Choroid plexus epithelial cell (primary cell): ENCODE results near the gene PTGES2.

Experiments used
- DNase-seq: peaks from one replicate; pipeline ENCODE4 v3.0.0-alpha.2; 2010; ENCODE audit warnings: low read depth
- H3K4me3 ChIP-seq: 2 replicates; pipeline ENCODE4 v1.5.1; 2011; ENCODE audit warnings: low read depth, mild to moderate bottlenecking, control low read depth, low read length, moderate library complexity
- TF ChIP-seq, protein P1 (sequence below): conservative IDR thresholded peaks from 2 replicates; pipeline ENCODE4 v1.5.1; 2011; ENCODE audit warnings: low read depth, mild to moderate bottlenecking, control low read depth, inconsistent platforms, low read length, moderate library complexity

PTGES2 gene

DNA sequence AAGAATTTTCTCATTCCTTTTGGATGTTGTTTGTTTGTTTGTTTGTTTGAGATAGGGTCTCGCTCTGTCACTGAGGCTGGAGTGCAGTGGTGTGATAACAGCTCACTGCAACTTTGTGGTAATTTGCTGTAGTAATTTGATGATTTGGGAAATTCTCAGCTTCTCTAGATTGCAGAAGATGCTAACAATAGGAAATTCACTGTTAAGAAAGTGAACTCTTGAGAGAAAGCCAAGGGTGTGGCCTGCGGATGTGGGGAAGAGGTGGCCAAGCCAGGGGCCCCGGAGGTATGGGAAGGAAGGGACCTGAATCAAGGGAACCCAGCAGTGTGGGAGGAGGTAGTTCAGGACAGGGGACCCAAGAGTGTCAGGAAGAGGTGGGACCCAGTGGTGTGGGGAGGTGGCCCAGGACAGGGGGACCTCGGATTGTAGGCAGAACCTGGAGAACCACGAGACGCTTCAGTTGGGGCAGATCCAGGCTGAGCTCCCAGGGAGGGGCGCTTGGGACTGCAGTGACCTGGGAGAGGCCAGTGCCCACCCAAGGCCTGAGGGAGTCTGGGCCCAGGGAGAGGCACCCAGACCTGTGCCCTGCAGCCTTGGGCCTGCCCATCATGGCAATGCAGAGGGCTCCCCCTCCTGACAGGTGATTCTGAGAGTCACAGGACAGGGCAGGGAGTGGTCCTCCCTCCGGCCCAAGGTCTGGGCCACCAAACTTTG, 16.2 kb upstream of the PTGES2 start:
- no peak for DNase-seq
- H3K4me3 ChIP-seq = no peak overlapping the region
- TF ChIP-seq, protein P1, sequence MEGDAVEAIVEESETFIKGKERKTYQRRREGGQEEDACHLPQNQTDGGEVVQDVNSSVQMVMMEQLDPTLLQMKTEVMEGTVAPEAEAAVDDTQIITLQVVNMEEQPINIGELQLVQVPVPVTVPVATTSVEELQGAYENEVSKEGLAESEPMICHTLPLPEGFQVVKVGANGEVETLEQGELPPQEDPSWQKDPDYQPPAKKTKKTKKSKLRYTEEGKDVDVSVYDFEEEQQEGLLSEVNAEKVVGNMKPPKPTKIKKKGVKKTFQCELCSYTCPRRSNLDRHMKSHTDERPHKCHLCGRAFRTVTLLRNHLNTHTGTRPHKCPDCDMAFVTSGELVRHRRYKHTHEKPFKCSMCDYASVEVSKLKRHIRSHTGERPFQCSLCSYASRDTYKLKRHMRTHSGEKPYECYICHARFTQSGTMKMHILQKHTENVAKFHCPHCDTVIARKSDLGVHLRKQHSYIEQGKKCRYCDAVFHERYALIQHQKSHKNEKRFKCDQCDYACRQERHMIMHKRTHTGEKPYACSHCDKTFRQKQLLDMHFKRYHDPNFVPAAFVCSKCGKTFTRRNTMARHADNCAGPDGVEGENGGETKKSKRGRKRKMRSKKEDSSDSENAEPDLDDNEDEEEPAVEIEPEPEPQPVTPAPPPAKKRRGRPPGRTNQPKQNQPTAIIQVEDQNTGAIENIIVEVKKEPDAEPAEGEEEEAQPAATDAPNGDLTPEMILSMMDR = no peak

DNA sequence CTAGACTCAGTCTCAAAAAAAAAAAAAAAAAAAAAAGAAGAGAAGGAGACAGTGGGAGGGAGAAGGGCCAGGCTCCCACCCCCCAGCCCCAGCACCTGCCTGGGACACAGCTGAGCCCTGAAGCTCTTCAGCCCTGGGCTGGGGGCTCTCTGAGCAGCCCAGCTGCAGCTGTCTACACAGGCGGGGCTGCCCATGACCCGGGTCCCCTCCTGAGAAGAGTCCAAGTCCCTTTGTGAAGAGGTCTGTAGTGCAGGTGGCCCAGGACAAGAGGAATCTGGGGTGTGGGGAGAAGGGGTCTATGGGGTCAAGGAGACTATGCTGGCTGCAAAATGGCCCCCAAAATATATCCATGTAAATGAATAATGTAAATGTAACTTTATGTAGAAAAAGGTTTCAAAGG, 15.1 kb upstream of the PTGES2 start:
- H3K4me3 ChIP-seq = no peak overlapping the region
- DNase-seq = no peak
- TF ChIP-seq, protein P1 = no peak

DNA sequence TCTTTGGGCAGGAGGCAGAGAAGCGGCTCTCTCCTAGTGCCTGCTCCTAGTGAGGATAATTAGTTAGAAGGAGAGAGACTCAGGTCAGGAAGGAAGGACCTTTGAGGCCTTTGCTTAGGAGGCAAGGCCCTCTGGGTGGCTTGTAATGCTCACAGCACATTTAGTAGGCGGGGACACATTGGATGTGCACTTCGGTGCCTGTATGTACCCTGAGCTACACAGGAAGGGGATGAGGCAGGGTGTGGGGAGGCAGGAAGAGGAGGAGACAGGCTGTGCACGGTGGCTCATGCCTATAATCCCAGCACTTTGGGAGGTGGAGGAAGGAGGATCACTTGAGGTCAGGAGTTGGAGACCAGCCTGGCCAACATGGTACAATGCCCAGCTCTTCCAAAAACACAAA, 14.5 kb upstream of the PTGES2 start:
- DNase-seq = no peak
- TF ChIP-seq, protein P1 = no peak
- no peak overlapping the region for H3K4me3 ChIP-seq

DNA sequence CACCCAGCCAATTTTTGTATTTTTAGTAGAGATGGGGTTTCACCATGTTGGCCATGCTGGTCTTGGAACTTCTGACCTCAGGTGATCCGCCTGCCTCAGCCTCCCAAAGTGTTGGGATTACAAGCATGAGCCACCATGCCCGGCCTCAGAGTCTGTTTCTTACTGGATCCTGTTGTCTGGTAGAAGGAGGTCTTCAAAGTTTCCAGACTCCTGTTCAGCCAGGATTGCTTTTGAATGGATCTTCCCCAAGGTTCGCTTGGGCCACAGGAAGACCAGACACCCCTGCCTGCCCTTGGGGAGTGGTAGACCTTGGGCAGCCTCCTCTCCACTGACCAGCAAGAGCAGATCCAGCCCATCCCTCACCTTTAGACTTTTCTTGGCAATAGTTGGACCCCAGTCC, 14.1 kb upstream of the PTGES2 start:
- no peak overlapping the region for H3K4me3 ChIP-seq

DNA sequence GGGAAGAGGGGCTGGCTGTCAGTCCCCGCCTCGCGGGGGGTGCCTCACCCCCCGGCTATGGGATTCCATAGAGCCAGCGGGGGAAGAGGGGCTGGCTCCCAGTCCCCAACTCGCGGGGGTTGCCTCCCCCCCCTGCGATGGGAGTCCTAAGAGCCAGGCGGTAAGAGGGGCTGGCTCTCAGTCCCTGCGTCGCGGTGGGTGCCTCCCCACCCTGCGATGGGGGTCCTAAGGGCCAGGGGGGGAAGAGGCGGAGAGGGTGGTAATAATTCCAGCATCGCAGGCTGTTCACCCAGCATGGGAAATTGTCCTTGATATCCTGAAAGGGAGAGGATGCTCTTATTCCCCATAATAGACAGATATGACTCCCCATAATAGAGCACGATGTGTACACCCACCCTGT, 12.1 kb upstream of the PTGES2 start:
- no peak overlapping the region for H3K4me3 ChIP-seq
- TF ChIP-seq, protein P1 = no peak
- DNase-seq = no peak

More for the DNA sequence above, 14.1 kb upstream of the PTGES2 start:
- TF ChIP-seq, protein P1 = no peak
- no peak for DNase-seq

DNA sequence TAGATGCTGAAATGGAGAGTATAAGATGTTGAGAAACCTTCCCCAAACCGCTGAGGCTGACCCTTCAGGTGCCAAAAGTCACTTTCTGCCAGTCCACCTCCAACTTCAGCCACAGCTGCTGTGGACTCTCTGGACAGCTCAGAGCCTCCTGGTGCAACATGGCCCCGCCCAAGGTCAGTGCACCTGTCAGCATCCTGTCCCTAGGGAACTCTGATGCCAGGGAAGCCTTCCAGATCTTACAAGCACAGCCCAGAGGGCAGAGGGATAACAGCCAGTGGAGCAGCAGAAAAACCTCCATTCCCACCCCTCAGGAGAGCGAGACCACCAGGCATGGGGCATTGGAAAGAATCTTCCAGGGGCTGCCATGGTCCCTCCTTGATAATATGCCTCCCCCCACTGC, 10.5 kb upstream of the PTGES2 start:
- TF ChIP-seq, protein P1 = no peak
- H3K4me3 ChIP-seq = no peak overlapping the region
- DNase-seq = no peak
